Measurements from ENCODE around the gene STPG3.

DNA sequence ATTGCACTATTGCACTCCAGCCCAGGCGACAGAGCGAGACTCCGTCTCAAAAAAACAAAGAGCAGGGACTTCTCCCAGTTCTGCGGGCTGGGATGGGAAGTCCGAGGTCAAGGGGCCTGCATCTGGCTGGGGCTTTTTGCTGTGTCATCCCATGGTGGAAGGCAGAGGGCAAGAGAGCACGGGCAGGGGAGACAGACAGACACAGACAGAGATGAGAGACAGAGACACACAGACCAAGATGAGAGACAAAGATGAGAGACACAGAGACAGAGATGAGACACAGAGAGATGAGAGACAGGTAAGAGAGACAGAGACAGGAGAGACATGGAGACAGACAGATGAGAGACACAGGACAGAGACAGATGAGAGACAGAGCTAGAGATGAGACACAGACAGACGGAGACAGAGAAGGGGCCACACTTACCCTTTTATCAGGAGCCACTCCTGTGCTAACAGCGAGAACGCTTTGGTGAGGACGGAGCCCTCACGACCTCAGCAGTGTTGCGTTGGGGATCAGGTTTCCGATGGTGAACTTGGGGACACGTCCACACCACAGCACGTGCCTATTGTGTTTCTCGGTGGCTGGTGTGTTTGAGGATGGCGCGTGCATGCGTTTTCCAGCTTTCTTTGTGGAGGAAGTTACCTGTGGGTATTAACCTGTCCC is 17.6 kb downstream of the STPG3 start:
- TF ChIP-seq GATA2 (IDR thresholded peaks at IDR 0.05; ENCODE audit: low read depth, low read length) (no peak), GATA3 (IDR thresholded peaks at IDR 0.05; ENCODE audit: low read depth, low read length) (no peak)
